GM18502 (cell line): ENCODE measurements around the gene PROSER2.

Experiments
- ATAC-seq: cut with Tn5 transposase; IDR thresholded peaks from one replicate; pipeline ENCODE4 v1.9.1; 2021; ENCODE audit warnings: mild to moderate bottlenecking; ENCODE audit not compliant: unreplicated experiment, poor library complexity

The PROSER2 gene, protein sequence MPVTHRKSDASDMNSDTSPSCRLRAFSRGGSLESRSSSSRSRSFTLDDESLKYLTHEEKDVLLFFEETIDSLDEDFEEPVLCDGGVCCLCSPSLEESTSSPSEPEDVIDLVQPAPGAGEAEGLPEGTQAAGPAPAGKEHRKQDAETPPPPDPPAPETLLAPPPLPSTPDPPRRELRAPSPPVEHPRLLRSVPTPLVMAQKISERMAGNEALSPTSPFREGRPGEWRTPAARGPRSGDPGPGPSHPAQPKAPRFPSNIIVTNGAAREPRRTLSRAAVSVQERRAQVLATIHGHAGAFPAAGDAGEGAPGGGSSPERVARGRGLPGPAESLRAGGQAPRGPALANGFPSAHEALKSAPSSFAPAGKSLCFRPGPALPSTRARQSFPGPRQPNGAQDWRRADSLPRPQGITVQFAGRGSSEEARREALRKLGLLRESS

DNA sequence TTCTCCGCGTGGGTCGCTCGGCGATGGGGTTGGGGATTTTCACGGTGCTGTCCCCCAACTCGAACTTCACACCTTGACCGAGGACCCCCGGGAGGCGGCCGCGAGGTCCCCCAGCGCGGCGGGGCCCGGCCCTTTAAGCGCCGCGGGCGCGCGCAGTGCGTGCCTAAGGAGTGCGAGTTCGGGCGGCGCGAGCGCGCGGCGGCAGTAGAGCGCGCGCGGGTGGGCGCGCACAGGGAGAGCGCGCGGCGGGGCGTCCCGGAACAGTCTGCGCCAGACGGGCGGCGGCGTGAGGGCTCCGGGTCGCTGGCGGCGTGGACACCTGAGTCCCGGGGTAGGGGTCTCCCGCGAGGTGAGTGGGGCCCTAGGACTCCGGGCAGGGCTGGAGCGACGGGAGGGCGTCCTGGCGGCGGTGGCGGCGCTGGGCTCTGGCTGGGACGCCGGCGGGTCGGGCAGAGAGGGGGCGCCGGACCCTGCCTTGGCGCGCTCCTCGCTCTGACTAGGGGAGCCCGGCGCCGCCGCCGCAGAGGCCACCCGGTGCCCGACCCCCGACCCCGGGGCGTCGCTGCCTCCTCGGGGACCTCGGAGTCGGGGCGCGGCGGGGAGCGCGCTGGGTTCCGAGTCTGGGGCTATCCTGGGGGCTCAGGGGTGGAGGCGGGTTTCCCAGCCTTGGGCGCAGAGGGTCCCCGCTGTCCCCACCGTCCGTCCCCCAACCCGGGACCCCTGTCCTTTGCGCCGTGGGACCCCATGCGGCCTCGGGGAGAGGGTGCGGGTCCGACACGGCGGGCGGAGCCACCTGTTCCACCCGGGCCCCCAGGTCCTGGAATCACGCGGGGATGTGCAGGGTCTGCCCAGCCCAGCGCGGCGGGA lies at the start of gene PROSER2:
PROSER2 (plus strand) TSS at position 235 of the 867 bp plus-strand sequence. CDS start 28,722 bp downstream, outside the sequence.
- ATAC-seq: peak; percentile 73

DNA sequence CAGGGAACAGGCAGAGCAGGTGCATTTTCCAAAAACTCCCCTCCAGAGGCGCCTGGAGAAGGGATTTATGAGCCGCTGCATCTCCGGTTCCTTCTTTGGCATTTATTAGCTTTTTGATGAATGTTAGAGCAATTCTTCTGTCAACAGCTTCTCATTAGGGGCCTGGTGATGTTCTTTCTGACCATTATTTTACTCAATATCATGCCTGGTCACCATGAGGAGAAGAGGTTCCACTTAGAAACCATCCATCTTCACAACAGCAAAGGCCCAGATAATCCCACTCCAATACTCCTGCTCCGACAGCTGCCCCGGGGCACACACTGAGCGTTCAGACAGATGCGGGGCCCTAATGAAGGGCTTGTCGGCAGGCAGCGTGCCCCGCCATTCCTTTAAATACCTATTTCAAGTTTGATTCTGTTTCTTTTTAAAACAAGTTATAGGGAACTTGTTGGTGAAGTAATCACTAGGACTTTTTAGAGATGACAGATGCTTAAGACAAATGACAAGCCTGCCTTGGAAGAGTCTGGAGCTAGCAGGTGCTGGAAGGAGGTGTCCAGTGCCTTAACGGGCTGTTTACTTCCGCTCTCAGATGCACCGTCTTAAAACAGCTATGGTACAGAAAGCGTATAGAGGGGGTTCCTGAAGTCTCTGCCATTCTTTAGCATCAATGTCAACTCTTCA lies 49.3 kb upstream of the PROSER2 start:
- no peak for ATAC-seq

DNA sequence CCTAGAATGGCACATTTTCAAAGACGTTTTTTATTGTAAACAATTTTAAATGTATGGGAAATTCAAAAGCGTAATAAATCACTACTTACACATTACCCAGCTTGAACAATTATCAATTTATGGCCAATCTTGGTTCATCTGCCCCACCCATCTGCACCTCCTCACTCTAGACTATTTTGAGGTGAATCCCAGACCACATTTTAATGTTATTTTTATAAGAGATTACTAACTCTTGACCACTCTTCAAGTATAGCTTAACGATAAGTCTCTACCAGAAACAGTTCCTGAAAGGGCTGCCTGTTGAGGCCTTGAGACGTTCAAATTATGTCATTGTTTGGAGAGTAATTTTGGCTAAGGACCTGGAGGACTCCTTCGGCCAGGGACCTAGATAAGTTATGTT lies 47.7 kb upstream of the PROSER2 start:
- ATAC-seq: no peak

DNA sequence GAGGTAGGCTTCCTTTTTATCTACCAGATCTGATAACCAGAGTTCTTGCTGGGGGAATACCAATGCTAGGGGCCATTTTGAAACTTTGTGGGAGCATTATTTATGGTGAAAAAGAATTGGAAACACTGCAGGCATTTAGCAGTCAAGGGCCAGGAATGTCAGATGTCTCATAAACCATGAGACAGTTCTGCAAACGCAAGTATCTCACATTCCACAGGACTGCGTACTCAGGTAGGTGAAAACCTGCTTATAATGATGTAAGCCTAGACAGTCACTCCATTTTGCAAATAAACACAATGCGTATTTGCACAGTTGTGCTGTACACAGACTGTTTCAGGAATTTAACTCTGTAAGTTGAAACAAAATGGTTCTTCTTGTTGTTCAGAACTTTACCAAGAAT lies 47.1 kb upstream of the PROSER2 start:
- ATAC-seq: no peak

DNA sequence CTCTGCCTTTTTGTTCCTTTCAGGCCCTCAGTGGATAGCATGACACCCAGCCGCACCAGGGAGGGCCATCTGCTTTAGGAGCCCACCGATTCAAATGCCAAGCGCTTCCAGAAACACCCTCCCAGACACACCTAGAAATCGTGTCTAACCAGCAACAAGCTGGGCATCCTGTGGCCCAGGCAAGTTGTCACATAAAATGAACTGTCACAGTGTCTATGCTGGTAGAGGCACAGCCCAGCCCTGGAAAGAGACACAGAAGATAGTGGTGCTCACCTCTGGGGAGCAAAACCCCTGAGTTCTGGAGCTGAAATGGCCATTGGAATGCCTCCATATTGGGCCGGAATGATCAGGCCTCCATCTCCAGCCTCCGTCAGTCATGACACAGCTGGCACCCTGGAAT lies 42.0 kb upstream of the PROSER2 start:
- ATAC-seq: no peak

DNA sequence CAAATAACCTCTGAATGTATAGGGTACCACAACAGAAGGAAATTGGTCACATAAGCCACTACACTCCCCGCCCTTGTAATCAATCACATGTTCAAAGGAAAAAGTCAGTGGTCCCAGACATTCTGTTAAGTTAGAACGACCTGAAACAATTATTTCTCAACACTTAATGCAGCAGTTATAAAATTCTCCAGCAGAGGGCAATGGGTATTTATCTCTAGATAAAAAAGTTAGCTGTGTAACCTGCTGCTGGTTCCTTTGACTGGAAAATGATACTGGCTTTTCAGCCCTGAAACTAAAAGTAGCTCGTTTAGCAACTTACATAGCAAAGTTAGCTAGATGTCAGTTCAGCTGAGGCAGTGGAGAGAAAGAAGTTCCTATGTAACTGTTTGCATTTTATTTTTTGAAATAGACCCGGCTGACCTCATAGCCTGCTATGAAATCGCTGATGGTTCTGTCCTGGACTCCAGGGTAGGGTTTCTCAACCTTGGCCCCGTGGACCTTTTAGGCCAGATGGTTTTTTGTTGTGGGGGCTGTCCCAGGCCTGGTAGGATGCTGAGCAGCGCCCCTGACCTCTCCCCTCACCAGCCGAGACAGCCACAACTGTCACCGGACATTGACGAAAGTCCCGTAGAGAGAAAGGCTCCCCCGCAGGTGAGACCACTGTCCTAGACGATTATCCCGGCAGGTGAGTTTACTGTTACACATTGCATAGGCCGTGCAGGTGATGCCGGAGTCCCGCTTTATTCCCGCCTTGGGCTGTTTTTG lies 40.2 kb upstream of the PROSER2 start:
- ATAC-seq: peak; percentile 64

DNA sequence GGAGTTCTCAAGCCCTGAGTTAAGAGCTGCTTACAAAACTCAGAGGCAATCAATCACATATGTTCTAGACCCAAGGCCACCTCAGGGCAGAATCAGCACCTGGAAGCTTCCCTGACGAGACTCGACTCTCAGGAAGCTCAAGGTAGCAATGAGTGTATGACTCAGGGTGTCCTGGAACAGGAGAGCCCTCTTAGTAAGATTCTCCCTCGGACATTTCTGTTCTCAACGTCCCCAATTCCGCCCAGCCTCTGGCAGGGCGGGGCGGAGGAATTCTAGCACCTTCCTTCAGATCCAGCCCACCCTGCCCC lies 39.6 kb upstream of the PROSER2 start:
- ATAC-seq: no peak

DNA sequence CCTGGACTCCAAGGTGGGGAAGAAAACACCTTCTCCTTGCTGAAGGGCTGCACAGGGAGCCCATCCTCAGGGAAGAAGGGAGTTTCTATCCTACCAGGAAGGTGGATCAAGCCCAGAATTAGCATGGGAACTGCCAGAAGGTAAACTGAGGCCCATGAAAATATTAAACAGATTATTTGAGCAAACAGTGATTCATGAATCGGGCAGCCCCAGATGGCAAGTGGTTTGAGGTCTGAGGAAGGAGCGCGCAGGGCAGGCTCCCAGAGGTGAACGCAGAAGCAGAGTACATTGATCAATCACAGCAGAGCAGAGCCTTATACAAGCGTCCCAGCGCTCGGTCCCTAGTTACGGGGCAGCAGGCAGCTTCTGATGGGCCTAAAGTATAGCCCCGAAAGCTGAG lies 35.8 kb upstream of the PROSER2 start:
- no peak for ATAC-seq

DNA sequence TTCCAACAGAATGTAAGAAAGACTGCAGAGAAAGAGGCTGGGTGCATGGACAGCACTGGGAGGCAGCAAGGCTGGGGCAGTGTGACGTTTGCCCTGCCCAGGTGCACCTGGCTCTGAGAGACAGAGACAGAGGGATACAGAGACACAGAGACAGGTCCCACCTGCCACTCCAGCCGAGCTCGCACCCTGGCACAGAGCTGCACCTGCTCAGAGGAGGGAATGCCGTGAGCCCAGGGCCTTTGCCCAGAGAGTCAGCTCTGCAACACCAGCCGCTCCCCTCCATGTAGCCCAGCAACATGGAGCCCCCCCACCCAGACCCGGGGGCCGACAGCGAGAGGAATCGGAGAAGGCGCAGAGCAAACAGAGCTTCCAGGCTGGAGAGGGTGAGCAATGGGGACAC lies 35.3 kb upstream of the PROSER2 start:
- ATAC-seq: no peak

DNA sequence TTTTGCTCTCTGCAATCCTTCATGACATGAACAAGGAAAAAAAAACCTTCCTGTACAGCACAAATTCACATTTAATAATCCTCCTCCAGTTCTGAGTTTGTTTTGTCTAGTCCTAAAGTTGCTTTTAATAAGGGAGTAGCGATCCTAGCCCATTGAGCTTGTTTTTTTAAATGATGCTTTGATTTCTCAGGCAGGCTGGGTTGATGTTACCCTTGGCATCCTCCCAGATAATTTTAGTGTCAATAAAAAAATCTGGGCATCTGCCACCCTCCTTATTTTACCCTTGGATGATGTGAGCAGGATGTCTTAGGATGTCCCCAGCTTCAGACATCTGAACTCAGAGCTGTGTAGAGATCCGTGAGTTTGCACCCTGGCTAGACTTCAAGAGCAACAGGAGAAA lies 33.9 kb upstream of the PROSER2 start:
- no peak for ATAC-seq

DNA sequence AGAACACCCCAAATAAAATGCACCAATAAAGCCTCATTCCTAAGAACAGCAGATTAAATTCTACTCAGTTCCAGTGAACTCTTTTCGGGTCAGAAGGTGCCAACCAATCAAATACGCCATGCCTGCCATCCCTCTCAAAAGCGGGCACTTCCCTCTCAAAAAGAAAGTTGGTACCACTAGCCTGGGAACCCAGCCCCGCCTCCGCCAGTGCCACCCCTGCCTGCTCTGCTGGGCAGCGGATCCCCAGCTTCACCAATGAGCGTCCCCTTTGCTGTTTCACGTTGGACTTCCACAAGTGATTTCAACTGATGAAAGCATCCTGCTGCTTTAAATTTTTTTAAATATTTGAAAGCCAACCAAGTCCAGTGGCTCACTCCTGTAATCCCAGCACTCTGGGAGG lies 33.2 kb upstream of the PROSER2 start:
- no peak for ATAC-seq

DNA sequence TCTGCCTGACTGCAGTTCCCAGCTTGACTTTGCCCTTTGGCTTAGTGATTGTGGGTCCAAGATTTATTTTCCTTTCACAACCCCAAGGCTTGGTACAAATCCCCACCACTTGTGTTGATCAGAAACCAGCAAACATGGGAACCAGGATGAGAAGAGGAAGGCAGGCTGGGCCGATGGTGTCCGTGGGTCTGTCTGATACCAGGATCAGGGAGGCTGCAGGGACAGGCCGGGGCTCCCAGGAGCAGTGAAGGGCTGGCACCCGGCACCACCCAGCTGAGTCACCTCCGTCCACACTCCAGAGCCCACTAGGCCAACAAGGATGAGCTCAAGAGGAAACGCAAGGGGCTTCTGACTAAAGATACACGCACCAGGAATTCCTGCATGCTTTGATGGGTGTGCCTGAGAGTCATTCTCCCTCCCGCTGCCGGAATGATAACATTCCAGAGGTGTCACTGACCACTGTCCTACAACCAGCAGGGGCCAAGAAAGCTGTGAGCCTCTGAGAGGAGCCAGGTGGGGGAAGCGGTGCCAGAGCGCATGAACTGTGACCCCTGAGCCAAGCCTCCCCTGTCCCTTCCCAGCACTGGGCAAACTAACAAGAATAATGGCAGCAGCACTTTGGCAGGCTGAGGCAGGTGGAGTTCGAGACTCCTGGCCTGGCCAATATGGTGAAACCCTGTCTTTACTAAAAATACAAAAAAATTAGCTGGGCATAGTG lies 29.2 kb upstream of the PROSER2 start:
- no peak for ATAC-seq

DNA sequence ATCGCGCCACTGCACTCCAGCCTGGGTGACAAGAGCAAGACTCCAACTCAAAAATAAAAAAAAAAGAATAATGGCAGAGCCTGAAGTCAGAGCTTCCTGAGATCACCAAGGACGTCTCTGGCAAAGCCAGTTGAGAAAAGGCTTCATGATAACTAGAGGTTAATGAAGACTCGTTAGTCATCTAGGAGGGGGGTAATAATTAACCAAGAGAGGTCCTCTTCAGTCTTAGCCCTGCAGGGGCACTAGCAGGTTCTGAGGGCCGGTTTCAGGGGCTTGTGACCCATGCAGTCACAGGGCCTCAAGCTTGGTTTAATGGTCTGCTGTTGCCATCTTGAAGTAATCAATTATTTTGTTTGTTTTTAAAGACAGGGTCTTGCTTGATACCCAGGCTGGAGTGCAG lies 28.6 kb upstream of the PROSER2 start:
- ATAC-seq: no peak

DNA sequence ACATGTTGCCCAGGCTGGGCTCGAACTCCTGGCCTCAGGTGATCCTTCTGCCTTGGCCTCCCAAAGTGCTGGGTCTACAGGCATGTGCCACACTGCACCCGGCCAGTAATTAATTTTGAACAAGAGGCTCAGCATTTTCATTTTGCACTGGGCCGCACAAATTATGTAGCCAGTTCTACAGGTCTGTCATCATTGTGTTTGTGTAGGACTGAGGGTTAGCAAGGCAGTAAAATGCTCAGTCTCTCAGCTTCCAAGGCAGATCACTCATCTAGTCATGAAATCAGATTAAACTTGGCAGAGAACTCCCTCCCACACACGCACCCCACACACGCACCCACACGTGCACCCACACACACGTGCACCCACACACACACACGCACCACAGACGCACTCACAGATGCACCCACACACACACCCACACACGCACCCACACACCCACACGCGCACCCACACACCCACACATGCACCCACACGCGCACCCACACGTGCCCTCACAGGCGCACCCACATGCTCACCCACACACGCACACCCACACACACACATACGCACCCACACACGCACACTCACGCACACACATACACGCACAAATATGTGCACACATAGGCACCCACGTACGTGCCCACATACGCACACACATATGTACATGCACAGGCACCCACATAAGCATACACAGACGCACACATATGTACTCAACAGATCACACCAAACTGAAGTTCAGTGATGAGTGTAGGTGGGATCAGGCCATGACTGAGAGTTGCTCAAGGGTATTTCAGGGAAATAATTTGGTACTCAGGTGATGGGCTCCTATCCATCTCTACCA lies 27.8 kb upstream of the PROSER2 start:
- no peak for ATAC-seq

DNA sequence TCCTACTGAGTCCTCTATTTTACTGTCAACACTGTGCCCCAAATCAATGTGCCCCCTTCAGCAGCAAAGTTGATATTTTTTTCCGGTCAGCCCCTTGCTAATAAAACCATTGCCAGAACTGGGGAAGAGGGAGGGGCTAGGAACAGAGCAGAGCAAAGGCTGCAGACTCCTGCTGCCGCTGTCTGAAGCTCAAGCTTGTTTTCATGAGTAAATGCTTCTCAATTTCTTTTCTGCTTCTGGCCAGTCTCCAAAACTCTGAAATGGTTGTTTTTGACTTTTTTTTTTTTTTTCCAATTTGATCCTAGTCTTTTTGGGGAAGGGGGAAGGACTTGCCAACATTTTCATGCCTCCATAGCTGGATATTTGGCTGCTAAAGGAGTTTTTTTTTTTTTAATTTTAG lies 26.7 kb upstream of the PROSER2 start:
- ATAC-seq: no peak

DNA sequence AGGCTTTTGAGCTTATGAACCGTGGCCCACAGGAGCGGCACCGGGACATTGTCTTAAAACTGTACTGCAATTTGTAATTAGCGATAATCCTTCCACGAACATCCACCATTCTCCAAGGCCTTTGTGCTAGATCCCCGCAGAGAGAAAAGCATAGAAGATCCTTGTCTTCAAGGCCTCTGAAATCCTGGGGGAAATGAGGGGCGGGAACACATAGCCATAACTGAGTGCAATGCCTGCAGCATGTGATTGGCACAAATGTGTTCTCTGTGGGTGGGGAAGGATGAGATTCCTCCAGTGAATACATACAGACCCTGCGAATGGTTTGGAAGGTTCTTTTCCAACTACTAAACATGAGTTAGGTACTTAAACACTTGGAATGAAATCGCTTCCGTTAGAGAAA lies 25.9 kb upstream of the PROSER2 start:
- no peak for ATAC-seq

DNA sequence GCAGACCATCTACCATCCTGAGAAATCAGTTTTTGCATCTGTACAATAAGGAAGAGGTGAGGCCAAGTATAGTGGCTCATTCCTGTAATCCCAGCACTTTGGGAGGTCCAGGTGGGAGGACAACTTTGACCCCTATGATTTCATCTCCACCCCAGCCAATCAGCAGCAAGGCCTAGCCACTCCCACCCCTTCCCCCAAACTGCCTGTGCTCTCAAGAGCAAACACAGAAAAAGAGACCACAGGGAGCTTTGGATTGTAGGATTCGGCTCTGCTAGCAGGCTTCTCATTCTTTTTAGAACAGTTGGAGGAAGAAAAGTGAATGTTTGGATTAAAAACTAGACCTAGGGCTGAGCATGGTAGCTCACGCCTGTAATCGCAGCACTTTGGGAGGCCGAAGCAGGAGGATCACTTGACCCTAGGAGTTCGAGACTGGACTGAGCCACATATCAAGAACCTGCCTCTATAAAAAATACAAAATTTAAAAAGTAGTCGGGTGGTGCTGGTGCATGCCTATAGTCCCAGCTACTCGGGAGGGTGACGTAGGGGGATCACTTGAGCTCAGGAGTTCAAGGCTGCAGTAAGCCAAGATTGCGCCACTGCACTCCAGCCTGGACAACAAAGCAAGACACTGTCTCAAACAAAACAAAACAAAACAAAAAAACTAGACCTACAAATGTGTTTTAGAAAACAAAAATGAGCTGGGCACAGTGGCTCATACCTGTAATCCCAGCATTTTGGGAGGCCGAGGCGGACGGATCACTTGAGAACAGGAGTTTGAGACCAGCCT lies 25.1 kb upstream of the PROSER2 start:
- no peak for ATAC-seq
